Lower lobe of right lung (tissue), 2 donors: ENCODE results near the gene INTS14. TPM values are rescaled to one million over a fixed set of nuclear protein-coding genes. Genes with fewer than 3 reads are reported as not detected.
"Not testable (repeated sequence)": the region's sequence is repeated elsewhere in the genome, so short reads cannot be mapped to it uniquely, and the experiment has no call there.

ENCODE experiments used
- ATAC-seq, 2 donors: fragments of 200-7000 bp; cut with Tn5 transposase; one replicate each; pipeline ENCODE4 v1.9.1; 2020 to 2022; ENCODE audit warnings: mild to moderate bottlenecking in 2 of 2, moderate library complexity in 2 of 2
- DNase-seq: peaks from one replicate; pipeline ENCODE4 v3.0.0-alpha.2; 2020
- H3K27ac ChIP-seq: fragments of 200-600 bp; one replicate; pipeline ENCODE4 v1.8.0; 2022
- H3K27me3 ChIP-seq: fragments of 200-600 bp; one replicate; pipeline ENCODE4 v1.8.0; 2022; ENCODE audit warnings: low read depth
- H3K36me3 ChIP-seq: fragments of 200-600 bp; one replicate; pipeline ENCODE4 v1.8.0; 2022; ENCODE audit warnings: mild to moderate bottlenecking
- H3K4me1 ChIP-seq: fragments of 200-600 bp; one replicate; pipeline ENCODE4 v1.8.0; 2022
- H3K4me3 ChIP-seq: fragments of 200-600 bp; one replicate; pipeline ENCODE4 v1.8.0; 2022; ENCODE audit warnings: mild to moderate bottlenecking
- H3K9me3 ChIP-seq: fragments of 200-600 bp; one replicate; pipeline ENCODE4 v1.8.0; 2022
- intact Hi-C: fragments of 100-400 bp; cut with DNase I; formaldehyde crosslinking; loops from one replicate; pipeline ENCODE4 v1.11.0; 2022
- total RNA-seq: library from RNA; stranded (reverse); fragmentation: NEBNext Ultra II Directional; extraction: Animal tissue kit (Norgen Biotek cat#: 25700); gene quantifications from one replicate; pipeline ENCODE4 v1.2.1, GENCODE V29; 2021
- TF ChIP-seq, protein P1 (sequence below): fragments of 200-600 bp; IDR thresholded peaks from one replicate; pipeline ENCODE4 v1.8.0; 2022; ENCODE audit warnings: antibody characterized with exemption, mild to moderate bottlenecking
- donor health status: DM: no; HTN: yes; CAD: no; lungs with severe emphysema.

Gene INTS14
- total RNA-seq, 1 donor from 2014 or later: 27.1 TPM

DNA sequence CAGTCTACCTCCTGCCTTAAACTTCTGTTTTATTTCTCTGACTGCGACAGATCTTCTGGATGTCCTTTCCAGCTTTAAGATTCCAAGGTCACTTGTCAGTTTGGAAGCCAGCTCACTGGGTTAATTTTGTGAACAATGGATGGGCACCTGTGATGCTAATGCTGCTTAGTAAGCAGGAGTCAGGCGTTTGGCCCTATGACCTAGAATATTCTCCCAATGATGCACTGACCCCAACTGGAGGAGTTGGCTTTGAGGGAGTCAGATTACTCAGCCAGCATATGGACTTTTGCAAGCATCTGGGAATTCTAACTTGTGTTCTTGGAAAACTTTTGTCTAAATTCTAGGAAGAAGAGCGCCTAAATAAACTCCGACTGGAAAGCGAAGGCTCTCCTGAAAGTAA is 52.6 kb downstream of the INTS14 start:
- Histone ChIP-seq H3K27me3 (no peaks in the 10 kb centered on the region), H3K36me3 (peaks cover 66% of the 10 kb centered on the region), H3K9me3 (no peaks in the 10 kb centered on the region), H3K4me1 (no peaks in the 10 kb centered on the region), H3K4me3 (no peak overlapping the region), H3K27ac (no peak overlapping the region)
- no peak for ATAC-seq
- intact Hi-C loops: no loop called here
- TF ChIP-seq, protein P1, sequence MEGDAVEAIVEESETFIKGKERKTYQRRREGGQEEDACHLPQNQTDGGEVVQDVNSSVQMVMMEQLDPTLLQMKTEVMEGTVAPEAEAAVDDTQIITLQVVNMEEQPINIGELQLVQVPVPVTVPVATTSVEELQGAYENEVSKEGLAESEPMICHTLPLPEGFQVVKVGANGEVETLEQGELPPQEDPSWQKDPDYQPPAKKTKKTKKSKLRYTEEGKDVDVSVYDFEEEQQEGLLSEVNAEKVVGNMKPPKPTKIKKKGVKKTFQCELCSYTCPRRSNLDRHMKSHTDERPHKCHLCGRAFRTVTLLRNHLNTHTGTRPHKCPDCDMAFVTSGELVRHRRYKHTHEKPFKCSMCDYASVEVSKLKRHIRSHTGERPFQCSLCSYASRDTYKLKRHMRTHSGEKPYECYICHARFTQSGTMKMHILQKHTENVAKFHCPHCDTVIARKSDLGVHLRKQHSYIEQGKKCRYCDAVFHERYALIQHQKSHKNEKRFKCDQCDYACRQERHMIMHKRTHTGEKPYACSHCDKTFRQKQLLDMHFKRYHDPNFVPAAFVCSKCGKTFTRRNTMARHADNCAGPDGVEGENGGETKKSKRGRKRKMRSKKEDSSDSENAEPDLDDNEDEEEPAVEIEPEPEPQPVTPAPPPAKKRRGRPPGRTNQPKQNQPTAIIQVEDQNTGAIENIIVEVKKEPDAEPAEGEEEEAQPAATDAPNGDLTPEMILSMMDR: no peak
- DNase-seq: no peak

DNA sequence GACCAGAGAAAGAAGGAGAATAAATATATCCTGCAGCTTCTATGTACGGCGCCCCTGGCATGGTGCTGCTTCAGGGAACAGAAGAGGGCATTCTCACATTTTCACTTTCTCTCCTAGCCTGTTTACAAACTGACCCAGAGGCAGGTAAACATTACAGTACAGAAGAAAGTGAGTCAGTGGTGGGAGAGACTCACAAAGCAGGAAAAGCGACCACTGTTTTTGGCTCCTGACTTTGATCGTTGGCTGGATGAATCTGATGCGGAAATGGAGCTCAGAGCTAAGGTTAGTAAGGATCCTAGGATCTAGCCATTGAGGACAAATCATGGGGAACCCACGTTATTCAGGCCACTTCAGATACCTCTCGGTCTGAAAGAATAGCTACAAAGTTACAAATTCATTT is 54.3 kb downstream of the INTS14 start:
- DNase-seq: no peak
- Histone ChIP-seq H3K27ac (no peak overlapping the region), H3K4me1 (no peaks in the 10 kb centered on the region), H3K4me3 (no peak overlapping the region), H3K9me3 (no peaks in the 10 kb centered on the region), H3K36me3 (peaks cover 49% of the 10 kb centered on the region), H3K27me3 (no peaks in the 10 kb centered on the region)
- TF ChIP-seq, protein P1: no peak
- intact Hi-C loops: no loop called here
- ATAC-seq: no peak

DNA sequence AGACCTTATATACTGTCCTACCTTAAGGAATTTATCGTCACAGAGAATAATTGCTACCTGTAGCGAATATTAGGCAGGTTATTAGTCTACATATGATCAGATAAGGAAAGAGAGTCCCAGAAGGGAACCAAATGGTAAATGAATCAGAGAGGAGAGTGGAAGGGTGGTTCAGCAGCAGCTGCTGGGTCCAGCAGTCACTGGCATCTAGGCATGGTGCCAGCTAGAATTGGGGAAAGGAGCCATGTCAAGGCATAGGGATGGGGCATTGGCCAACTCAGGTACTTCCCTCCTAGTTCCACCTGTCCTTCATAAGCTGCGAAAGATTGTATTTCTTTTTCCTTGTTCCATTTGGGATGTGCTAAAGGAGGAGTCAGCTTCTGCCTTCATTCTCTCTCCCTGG is 57.2 kb downstream of the INTS14 start:
- TF ChIP-seq, protein P1: no peak
- no peak for DNase-seq
- Histone ChIP-seq H3K4me3 (no peak overlapping the region), H3K9me3 (no peaks in the 10 kb centered on the region), H3K36me3 (peaks cover 41% of the 10 kb centered on the region), H3K27ac (no peak overlapping the region), H3K27me3 (no peaks in the 10 kb centered on the region), H3K4me1 (no peaks in the 10 kb centered on the region)
- intact Hi-C loops: no loop called here
- ATAC-seq: no peak

DNA sequence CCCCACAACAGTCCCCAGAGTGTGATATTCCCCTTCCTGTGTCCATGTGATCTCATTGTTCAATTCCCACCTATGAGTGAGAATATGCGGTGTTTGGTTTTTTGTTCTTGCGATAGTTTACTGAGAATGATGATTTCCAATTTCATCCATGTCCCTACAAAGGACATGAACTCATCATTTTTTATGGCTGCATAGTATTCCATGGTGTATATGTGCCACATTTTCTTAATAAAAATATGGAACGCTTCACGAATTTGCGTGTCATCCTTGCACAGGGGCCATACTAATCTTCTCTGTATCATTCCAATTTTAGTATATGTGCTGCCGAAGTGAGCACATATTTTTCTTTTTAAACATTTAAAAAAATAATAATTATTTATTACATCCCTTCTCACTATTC is 58.1 kb downstream of the INTS14 start:
- ATAC-seq, intact Hi-C loops: not testable (repeated sequence)

DNA sequence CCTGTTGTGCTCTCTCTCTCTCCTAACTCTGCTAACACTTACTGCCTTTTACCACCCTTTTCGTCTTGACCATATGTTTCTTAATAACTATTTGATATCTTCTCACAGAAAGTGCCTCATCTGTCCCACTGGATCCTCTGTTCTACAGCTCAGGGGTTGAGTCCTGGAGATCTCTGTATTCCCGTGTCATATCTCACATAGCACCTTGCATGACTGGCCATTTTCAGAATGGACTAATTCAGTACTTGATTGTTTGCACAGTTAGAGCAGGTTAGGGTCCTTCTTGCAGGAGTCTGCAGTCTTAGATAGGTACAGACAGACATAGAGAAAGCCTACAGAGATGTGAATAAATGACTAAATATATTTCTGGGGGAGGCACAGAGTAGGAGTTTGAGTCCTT is 59.7 kb downstream of the INTS14 start:
- peaks cover 16% of the 10 kb centered on the region for H3K36me3 ChIP-seq
- H3K27me3 ChIP-seq: no peaks in the 10 kb centered on the region
- ATAC-seq: no peak
- intact Hi-C loops: no loop called here
- no peaks in the 10 kb centered on the region for H3K4me1 ChIP-seq
- no peak overlapping the region for H3K4me3 ChIP-seq
- H3K9me3 ChIP-seq: no peaks in the 10 kb centered on the region
- DNase-seq: no peak
- H3K27ac ChIP-seq: no peak overlapping the region
- TF ChIP-seq, protein P1: no peak

More for the DNA sequence above, 58.1 kb downstream of the INTS14 start:
- H3K27ac ChIP-seq, H3K27me3 ChIP-seq, H3K4me3 ChIP-seq, H3K9me3 ChIP-seq, H3K4me1 ChIP-seq, DNase-seq: not testable (repeated sequence)
- H3K36me3 ChIP-seq: peaks cover 33% of the 10 kb centered on the region

DNA sequence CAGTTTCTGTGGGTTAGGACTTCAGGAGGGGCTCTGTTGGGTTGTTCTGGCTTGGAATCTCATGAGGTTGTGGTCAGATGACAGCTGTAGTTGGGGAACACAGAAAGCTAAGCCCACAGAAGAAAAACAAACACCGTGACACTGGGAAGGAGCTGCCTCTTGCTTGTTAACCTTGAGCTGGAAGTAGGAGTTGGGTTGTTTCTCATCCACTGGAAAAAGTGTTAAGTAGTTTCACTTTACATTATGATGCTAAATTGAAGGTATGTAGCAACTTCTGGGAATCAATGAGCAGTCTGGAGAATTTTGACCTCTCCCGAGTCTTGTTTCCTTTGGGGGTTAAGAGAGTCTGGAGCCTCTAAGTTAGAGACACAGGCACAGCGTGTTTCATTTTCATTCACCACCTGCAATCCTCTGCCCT is 60.2 kb downstream of the INTS14 start:
- intact Hi-C loops: no loop called here
- H3K4me1 ChIP-seq: no peaks in the 10 kb centered on the region
- ATAC-seq: peak in 1 of 2 donors; percentile 31
- no peak overlapping the region for H3K4me3 ChIP-seq
- H3K27ac ChIP-seq: no peak overlapping the region
- no peak for DNase-seq
- TF ChIP-seq, protein P1: no peak
- H3K9me3 ChIP-seq: no peaks in the 10 kb centered on the region
- no peaks in the 10 kb centered on the region for H3K27me3 ChIP-seq
- peaks cover 11% of the 10 kb centered on the region for H3K36me3 ChIP-seq

DNA sequence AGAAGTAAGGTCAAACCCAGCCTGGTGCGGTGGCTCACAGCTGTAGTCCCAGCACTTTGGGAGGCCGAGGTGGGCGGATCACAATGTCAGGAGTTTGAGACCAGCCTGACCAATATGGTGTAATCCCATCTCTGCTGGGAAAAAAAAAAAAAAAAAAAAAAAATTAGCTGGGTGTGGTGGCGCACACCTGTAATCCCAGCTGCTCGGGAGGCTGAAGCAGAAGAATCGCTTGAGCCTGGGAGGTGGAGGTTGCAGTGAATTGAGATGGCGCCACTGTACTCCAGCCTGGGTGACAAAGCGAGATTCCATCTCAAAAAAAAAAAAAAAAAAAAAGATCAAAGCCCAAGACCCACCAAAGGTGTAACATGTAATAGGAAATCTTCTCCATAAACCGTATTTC is 61.6 kb downstream of the INTS14 start:
- H3K27me3 ChIP-seq, H3K4me1 ChIP-seq, DNase-seq, intact Hi-C loops, H3K27ac ChIP-seq, ATAC-seq, H3K36me3 ChIP-seq, H3K4me3 ChIP-seq, H3K9me3 ChIP-seq: not testable (repeated sequence)
